Activated T-helper 1 cell treated with anti-CD3 and anti-CD28 coated beads, Interleukin-12 subunit alpha, Interleukin-12 subunit beta, Interleukin-2, Interleukin-4 antibody, amounts not matched to agents 30 ng/mL and 10 ng/mL and 1 ng/mL, durations not matched to agents 14 hours and 24 hours and 36 hours (primary cell): ENCODE results near the gene PIGO. TPM values are rescaled to one million over a fixed set of nuclear protein-coding genes. Genes with fewer than 3 reads are reported as not detected.

Source experiments
- DNase-seq: peaks from one replicate; pipeline ENCODE4 v3.0.0; 2021; ENCODE audit warnings: low spot score
- H3K27ac Mint-ChIP-seq: one replicate; pipeline ENCODE4 v1.8.0; 2021; ENCODE audit warnings: mild to moderate bottlenecking, mixed read lengths
- H3K27me3 Mint-ChIP-seq: one replicate; pipeline ENCODE4 v1.8.0; 2022; ENCODE audit warnings: mild to moderate bottlenecking, moderate library complexity, mixed read lengths; ENCODE audit not compliant: insufficient read depth
- H3K36me3 Mint-ChIP-seq: one replicate; pipeline ENCODE4 v1.8.0; 2021; ENCODE audit warnings: low read depth, mixed read lengths
- H3K4me1 Mint-ChIP-seq: one replicate; pipeline ENCODE4 v1.8.0; 2021; ENCODE audit warnings: low read depth, mixed read lengths
- H3K4me3 Mint-ChIP-seq: one replicate; pipeline ENCODE4 v1.8.0; 2021; ENCODE audit warnings: mild to moderate bottlenecking, moderate library complexity, mixed read lengths
- H3K9me3 Mint-ChIP-seq: one replicate; pipeline ENCODE4 v1.8.0; 2021; ENCODE audit warnings: mixed read lengths
- intact Hi-C: fragments of 100-400 bp; cut with micrococcal nuclease; formaldehyde crosslinking; loops from one replicate; pipeline ENCODE4 v1.15.1; 2024
- total RNA-seq: library from RNA; stranded (reverse); gene quantifications from 2 replicates; pipeline ENCODE4 v1.2.3, GENCODE V29; 2022

The PIGO gene
- total RNA-seq, 1 donor from 2014 or later, result 34.4 TPM

- H3K4me1 Mint-ChIP-seq, result peaks cover 67% of the 10 kb centered on the region
- intact Hi-C loops, result loop anchor here (5.0 to 10.0 kb wide), 5 partner anchors 282 to 1142 kb away; partner anchors contain the start of genes ENHO, GBA2, GNE and RGP1
- H3K9me3 Mint-ChIP-seq, result no peaks in the 10 kb centered on the region
- peak overlapping the region; percentile 77 for H3K4me3 Mint-ChIP-seq
- peaks cover 4% of the 10 kb centered on the region for H3K27me3 Mint-ChIP-seq
- peaks cover 9% of the 10 kb centered on the region for H3K36me3 Mint-ChIP-seq
- H3K27ac Mint-ChIP-seq, result peak overlapping the region; percentile 90
- DNase-seq, result no peak
Observed at GRCh38 chr9:35112257-35113020, 16.0 kb upstream of the PIGO start.

GRCh38 chr9:35111001-35111933, 14.9 kb upstream of the PIGO start:
- H3K36me3 Mint-ChIP-seq, result peaks cover 9% of the 10 kb centered on the region
- H3K4me1 Mint-ChIP-seq, result peaks cover 61% of the 10 kb centered on the region
- H3K27me3 Mint-ChIP-seq, result no peaks in the 10 kb centered on the region
- H3K27ac Mint-ChIP-seq, result peak overlapping the region; percentile 90
- intact Hi-C loops, result loop anchor here (1.0 to 10.0 kb wide), 12 partner anchors 8 to 1144 kb away; partner anchors contain the start of genes CREB3, DNAJB5, ENHO and GBA2
- peak overlapping the region; percentile 77 for H3K4me3 Mint-ChIP-seq
- no peaks in the 10 kb centered on the region for H3K9me3 Mint-ChIP-seq
- peak; percentile 94 for DNase-seq

- Mint-ChIP-seq H3K36me3 (peaks cover 17% of the 10 kb centered on the region), H3K27ac (peak overlapping the region; percentile 29), H3K9me3 (no peaks in the 10 kb centered on the region), H3K4me3 (peak overlapping the region; percentile 77), H3K4me1 (peaks cover 52% of the 10 kb centered on the region), H3K27me3 (no peaks in the 10 kb centered on the region)
- intact Hi-C loops, result loop anchor here (5.0 to 10.0 kb wide), 5 partner anchors 284 to 1144 kb away; partner anchors contain the start of genes ENHO, GBA2, GNE and RGP1
- DNase-seq, result no peak
Observed at GRCh38 chr9:35110327-35110761, 14.0 kb upstream of the PIGO start.

- DNase-seq, result no peak
- Mint-ChIP-seq H3K27me3 (no peaks in the 10 kb centered on the region), H3K4me1 (peaks cover 39% of the 10 kb centered on the region), H3K9me3 (no peaks in the 10 kb centered on the region), H3K36me3 (peaks cover 23% of the 10 kb centered on the region), H3K27ac (no peak overlapping the region), H3K4me3 (no peak overlapping the region)
- intact Hi-C loops, result no loop called here
Observed at GRCh38 chr9:35108946-35109575, 12.7 kb upstream of the PIGO start.

- Mint-ChIP-seq H3K9me3 (no peaks in the 10 kb centered on the region), H3K27me3 (no peaks in the 10 kb centered on the region), H3K36me3 (peaks cover 18% of the 10 kb centered on the region), H3K4me3 (peak overlapping the region; percentile 26), H3K27ac (no peak overlapping the region), H3K4me1 (peaks cover 38% of the 10 kb centered on the region)
- no peak for DNase-seq
- intact Hi-C loops, result no loop called here
Observed at GRCh38 chr9:35108461-35108860, 12.1 kb upstream of the PIGO start.

GRCh38 chr9:35107297-35108290, 11.2 kb upstream of the PIGO start:
- intact Hi-C loops, result no loop called here
- Mint-ChIP-seq H3K4me1 (peaks cover 39% of the 10 kb centered on the region), H3K9me3 (no peaks in the 10 kb centered on the region), H3K27me3 (no peaks in the 10 kb centered on the region), H3K27ac (no peak overlapping the region), H3K4me3 (no peak overlapping the region), H3K36me3 (peaks cover 22% of the 10 kb centered on the region)
- no peak for DNase-seq

GRCh38 chr9:35106343-35106730, 9.9 kb upstream of the PIGO start:
- intact Hi-C loops, result no loop called here
- Mint-ChIP-seq H3K4me3 (no peak overlapping the region), H3K27ac (no peak overlapping the region), H3K9me3 (no peaks in the 10 kb centered on the region), H3K36me3 (peaks cover 30% of the 10 kb centered on the region), H3K27me3 (no peaks in the 10 kb centered on the region), H3K4me1 (peaks cover 28% of the 10 kb centered on the region)
- no peak for DNase-seq

GRCh38 chr9:35105571-35106342, 9.4 kb upstream of the PIGO start:
- no peak for DNase-seq
- Mint-ChIP-seq H3K4me3 (no peak overlapping the region), H3K36me3 (peaks cover 36% of the 10 kb centered on the region), H3K27ac (peak overlapping the region; percentile 29), H3K9me3 (no peaks in the 10 kb centered on the region), H3K4me1 (peaks cover 32% of the 10 kb centered on the region), H3K27me3 (no peaks in the 10 kb centered on the region)
- intact Hi-C loops, result no loop called here

GRCh38 chr9:35105126-35105525, 8.7 kb upstream of the PIGO start:
- H3K27ac Mint-ChIP-seq, result no peak overlapping the region
- no peaks in the 10 kb centered on the region for H3K9me3 Mint-ChIP-seq
- peaks cover 31% of the 10 kb centered on the region for H3K4me1 Mint-ChIP-seq
- no peak for DNase-seq
- H3K4me3 Mint-ChIP-seq, result no peak overlapping the region
- H3K27me3 Mint-ChIP-seq, result no peaks in the 10 kb centered on the region
- H3K36me3 Mint-ChIP-seq, result peaks cover 42% of the 10 kb centered on the region
- intact Hi-C loops, result no loop called here

- DNase-seq, result no peak
- H3K27me3 Mint-ChIP-seq, result no peaks in the 10 kb centered on the region
- peaks cover 29% of the 10 kb centered on the region for H3K4me1 Mint-ChIP-seq
- H3K36me3 Mint-ChIP-seq, result peaks cover 45% of the 10 kb centered on the region
- no peaks in the 10 kb centered on the region for H3K9me3 Mint-ChIP-seq
- H3K27ac Mint-ChIP-seq, result no peak overlapping the region
- intact Hi-C loops, result no loop called here
- no peak overlapping the region for H3K4me3 Mint-ChIP-seq
Observed at GRCh38 chr9:35104586-35104985, 8.2 kb upstream of the PIGO start.

- intact Hi-C loops, result loop anchor here (1.0 kb wide), 5 partner anchors 8 to 31 kb away; partner anchors contain the start of gene VCP
- Mint-ChIP-seq H3K36me3 (peaks cover 46% of the 10 kb centered on the region), H3K27ac (peak overlapping the region; percentile 88), H3K4me3 (peak overlapping the region; percentile 87), H3K4me1 (peaks cover 28% of the 10 kb centered on the region), H3K9me3 (no peaks in the 10 kb centered on the region), H3K27me3 (no peaks in the 10 kb centered on the region)
- no peak for DNase-seq
Observed at GRCh38 chr9:35103660-35104191, 7.3 kb upstream of the PIGO start.
